ENCODE data around the gene CAMK4.

DNA sequence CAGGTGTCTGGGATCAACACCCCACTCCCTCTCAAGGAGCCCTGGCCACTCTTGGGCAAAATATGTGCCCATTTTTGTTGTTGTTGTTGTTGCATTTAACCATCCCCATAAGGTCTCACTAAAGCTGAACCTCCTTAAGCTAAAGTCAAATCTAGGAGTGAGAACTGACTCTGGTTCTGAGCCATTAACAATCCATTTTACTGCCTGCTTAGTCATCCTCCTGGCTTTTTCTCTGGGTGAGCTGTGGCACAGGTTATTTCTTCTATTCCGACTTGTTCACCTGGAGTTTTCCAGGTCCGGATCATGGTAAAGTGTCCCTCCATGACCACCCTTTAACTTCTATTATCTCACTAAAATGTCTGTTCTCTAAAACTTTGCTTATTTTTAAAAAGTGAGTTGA lies 85.2 kb downstream of the CAMK4 start:
- TF ChIP-seq POLR2A (IDR thresholded peaks at IDR 0.05; ENCODE audit: control extremely low read depth in 1 of 2, low read depth in 2 of 2, low read length in 2 of 2), result no peak
- no peak for TF ChIP-seq SIX5 (IDR thresholded peaks at IDR 0.05; ENCODE audit: low read depth, low read length)
- no peak for TF ChIP-seq EP300 (IDR thresholded peaks at IDR 0.05; ENCODE audit: borderline replicate concordance in 1 of 2, low read depth in 2 of 2, low read length in 2 of 2)

Measured in H1 (cell line).